Effector CD4-positive, alpha-beta T cell (primary cell): ENCODE measurements around the gene GAB4.

ENCODE experiments used
- DNase-seq: peaks from one replicate; pipeline ENCODE4 v3.0.0-alpha.2; 2020

GAB4 gene

GRCh38 chr22:16988257-16988656 lies 19.8 kb downstream of the GAB4 start:
- no peak for DNase-seq

GRCh38 chr22:16987822-16988221 lies 20.2 kb downstream of the GAB4 start:
- no peak for DNase-seq

- no peak for DNase-seq
Observed at GRCh38 chr22:16975155-16975885, 32.7 kb downstream of the GAB4 start.

GRCh38 chr22:16974298-16975084 lies 33.5 kb downstream of the GAB4 start:
- DNase-seq: no peak

- DNase-seq: no peak
Observed at GRCh38 chr22:16973591-16974297, 34.3 kb downstream of the GAB4 start.

GRCh38 chr22:16972311-16972710 lies 35.7 kb downstream of the GAB4 start:
- DNase-seq: no peak

GRCh38 chr22:16970446-16970845 lies 37.6 kb downstream of the GAB4 start:
- DNase-seq: no peak

- no peak for DNase-seq
Observed at GRCh38 chr22:16969508-16970327, 38.3 kb downstream of the GAB4 start.

- no peak for DNase-seq
Observed at GRCh38 chr22:16968218-16968595, 39.8 kb downstream of the GAB4 start.

- no peak for DNase-seq
Observed at GRCh38 chr22:16967453-16968217, 40.4 kb downstream of the GAB4 start.

GRCh38 chr22:16966251-16966650 lies 41.8 kb downstream of the GAB4 start:
- DNase-seq: no peak

GRCh38 chr22:16965560-16965959 lies 42.5 kb downstream of the GAB4 start:
- no peak for DNase-seq

GRCh38 chr22:16965083-16965482 lies 42.9 kb downstream of the GAB4 start:
- no peak for DNase-seq

- no peak for DNase-seq
Observed at GRCh38 chr22:16964366-16964765, 43.7 kb downstream of the GAB4 start.

- DNase-seq: no peak
Observed at GRCh38 chr22:16963189-16963945, 44.7 kb downstream of the GAB4 start.

- no peak for DNase-seq
Observed at GRCh38 chr22:16962501-16962900, 45.5 kb downstream of the GAB4 start.

- no peak for DNase-seq
Observed at GRCh38 chr22:16961477-16962186, 46.4 kb downstream of the GAB4 start.

- DNase-seq: no peak
Observed at GRCh38 chr22:16960884-16961249, 47.2 kb downstream of the GAB4 start.

GRCh38 chr22:16960220-16960883 lies 47.7 kb downstream of the GAB4 start:
- no peak for DNase-seq

GRCh38 chr22:16959345-16959930 lies 48.6 kb downstream of the GAB4 start:
- DNase-seq: no peak
